DOHH2 (cell line): ENCODE results near the gene ST7.

Experiments
- H3F3A ChIP-seq: fragments of 200-600 bp; sonication (generic), shearing (Covaris generic); 2 replicates; pipeline ENCODE4 v1.6.0; 2016; ENCODE audit warnings: antibody characterized with exemption, mild to moderate bottlenecking; ENCODE audit not compliant: control insufficient read depth, insufficient read depth
- H3K27ac ChIP-seq: fragments of 200-600 bp; sonication (generic); 2 replicates; pipeline ENCODE4 v1.5.1; 2014; ENCODE audit warnings: low read depth, mild to moderate bottlenecking, low read length, moderate library complexity
- H3K27me3 ChIP-seq: fragments of 200-600 bp; sonication (generic); 2 replicates; pipeline ENCODE4 v1.6.1; 2014; ENCODE audit warnings: mild to moderate bottlenecking, low read length, mixed read lengths; ENCODE audit not compliant: control insufficient read depth
- H3K36me3 ChIP-seq: fragments of 200-600 bp; sonication (generic); 2 replicates; pipeline ENCODE4 v1.6.1; 2014; ENCODE audit warnings: mild to moderate bottlenecking, low read length, moderate library complexity, mixed read lengths; ENCODE audit not compliant: control insufficient read depth
- H3K4me1 ChIP-seq: fragments of 200-600 bp; sonication (generic); 2 replicates; pipeline ENCODE4 v1.6.1; 2014; ENCODE audit warnings: mild to moderate bottlenecking, low read length, mixed read lengths; ENCODE audit not compliant: control insufficient read depth
- H3K4me2 ChIP-seq: fragments of 200-600 bp; sonication (generic); 2 replicates; pipeline ENCODE4 v1.6.0; 2014; ENCODE audit warnings: mild to moderate bottlenecking, low read length, moderate library complexity
- H3K4me3 ChIP-seq: fragments of 200-600 bp; sonication (generic); 2 replicates; pipeline ENCODE4 v1.5.1; 2014; ENCODE audit warnings: mild to moderate bottlenecking, low read length, mixed read lengths
- H3K79me2 ChIP-seq: fragments of 200-600 bp; sonication (generic); 2 replicates; pipeline ENCODE4 v1.6.1; 2014; ENCODE audit warnings: mild to moderate bottlenecking, low read length, mixed read lengths; ENCODE audit not compliant: control insufficient read depth
- H3K9me2 ChIP-seq: fragments of 200-600 bp; sonication (generic); replicated peaks from 2 replicates; pipeline ENCODE4 v1.6.1; 2014; ENCODE audit warnings: mild to moderate bottlenecking, low read length, mixed read lengths; ENCODE audit not compliant: control insufficient read depth
- H3K9me3 ChIP-seq: fragments of 200-600 bp; sonication (generic); 2 replicates; pipeline ENCODE4 v1.6.1; 2014; ENCODE audit warnings: antibody characterized with exemption, low read length, mixed read lengths; ENCODE audit not compliant: control insufficient read depth, insufficient read depth
- H4K20me1 ChIP-seq: fragments of 200-600 bp; sonication (generic); 2 replicates; pipeline ENCODE4 v1.6.0; 2014; ENCODE audit warnings: low read depth, mild to moderate bottlenecking, antibody characterized with exemption, low read length, moderate library complexity; ENCODE audit not compliant: control insufficient read depth, insufficient read depth
- EZH2phosphoT487 ChIP-seq: fragments of 200-600 bp; sonication (generic); IDR thresholded peaks from 2 replicates; pipeline ENCODE4 v1.6.1; 2017; ENCODE audit warnings: borderline replicate concordance, mild to moderate bottlenecking, antibody characterized with exemption, low read length, moderate library complexity, mixed read lengths
- TF ChIP-seq, protein P1 (sequence below): fragments of 200-600 bp; sonication (generic); IDR thresholded peaks from one replicate; pipeline ENCODE4 v1.5.1; 2014; ENCODE audit warnings: antibody characterized with exemption, mild to moderate bottlenecking, low read depth, low read length; ENCODE audit not compliant: poor library complexity, severe bottlenecking

The ST7 gene

DNA sequence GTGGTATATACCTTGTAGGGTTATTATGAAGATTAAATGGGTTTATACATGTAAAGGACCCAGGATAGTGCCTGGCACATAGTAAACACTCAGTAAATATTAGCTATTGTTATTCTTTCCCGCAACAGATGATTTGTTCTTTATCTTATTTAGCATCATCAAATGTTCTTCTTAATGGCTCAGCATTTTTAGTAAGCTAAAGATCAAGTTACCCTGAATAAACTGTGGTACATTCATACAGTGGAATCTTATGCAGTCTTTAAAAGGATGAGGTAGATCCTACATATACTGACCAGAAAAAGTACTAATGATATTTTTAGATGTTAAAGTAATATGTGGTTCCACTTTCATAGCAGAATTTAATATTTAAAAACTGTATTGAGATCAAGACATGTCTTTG is 65.4 kb downstream of the ST7 start:
- H3K79me2 ChIP-seq = no peaks in the 10 kb centered on the region
- no peaks in the 10 kb centered on the region for H3K27me3 ChIP-seq

DNA sequence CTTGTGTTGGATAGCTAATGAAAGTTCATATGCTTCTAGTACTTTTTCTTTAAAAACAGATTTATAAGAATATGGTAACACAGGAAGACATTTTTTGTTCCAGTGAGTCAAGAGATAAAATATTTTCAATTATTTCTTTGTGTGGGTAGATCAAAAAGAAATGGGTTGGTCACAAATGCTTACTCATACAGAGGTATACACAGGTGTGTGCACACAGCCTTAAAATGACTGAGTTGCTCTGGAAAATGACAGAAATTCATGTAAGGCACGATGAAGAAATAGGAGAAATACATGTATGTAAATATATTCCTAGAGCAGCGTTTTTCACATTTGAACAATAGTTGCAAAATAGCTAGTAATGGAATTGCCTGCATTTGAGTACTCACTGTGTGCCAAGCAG is 66.0 kb downstream of the ST7 start:
- Histone ChIP-seq H3K4me3 (no peak overlapping the region), H3K9me3 (no peaks in the 10 kb centered on the region), H3K4me1 (no peaks in the 10 kb centered on the region), H3K36me3 (no peaks in the 10 kb centered on the region), H3K79me2 (no peaks in the 10 kb centered on the region), H3K27ac (no peak overlapping the region), H3F3A (no peaks in the 10 kb centered on the region), H3K4me2 (no peak overlapping the region), H4K20me1 (no peaks in the 10 kb centered on the region), H3K27me3 (no peaks in the 10 kb centered on the region), H3K9me2 (no peaks in the 10 kb centered on the region)
- TF ChIP-seq, protein P1, sequence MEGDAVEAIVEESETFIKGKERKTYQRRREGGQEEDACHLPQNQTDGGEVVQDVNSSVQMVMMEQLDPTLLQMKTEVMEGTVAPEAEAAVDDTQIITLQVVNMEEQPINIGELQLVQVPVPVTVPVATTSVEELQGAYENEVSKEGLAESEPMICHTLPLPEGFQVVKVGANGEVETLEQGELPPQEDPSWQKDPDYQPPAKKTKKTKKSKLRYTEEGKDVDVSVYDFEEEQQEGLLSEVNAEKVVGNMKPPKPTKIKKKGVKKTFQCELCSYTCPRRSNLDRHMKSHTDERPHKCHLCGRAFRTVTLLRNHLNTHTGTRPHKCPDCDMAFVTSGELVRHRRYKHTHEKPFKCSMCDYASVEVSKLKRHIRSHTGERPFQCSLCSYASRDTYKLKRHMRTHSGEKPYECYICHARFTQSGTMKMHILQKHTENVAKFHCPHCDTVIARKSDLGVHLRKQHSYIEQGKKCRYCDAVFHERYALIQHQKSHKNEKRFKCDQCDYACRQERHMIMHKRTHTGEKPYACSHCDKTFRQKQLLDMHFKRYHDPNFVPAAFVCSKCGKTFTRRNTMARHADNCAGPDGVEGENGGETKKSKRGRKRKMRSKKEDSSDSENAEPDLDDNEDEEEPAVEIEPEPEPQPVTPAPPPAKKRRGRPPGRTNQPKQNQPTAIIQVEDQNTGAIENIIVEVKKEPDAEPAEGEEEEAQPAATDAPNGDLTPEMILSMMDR = no peak
- no peak for TF ChIP-seq EZH2phosphoT487

More for the DNA sequence above, 65.4 kb downstream of the ST7 start:
- Histone ChIP-seq H3K4me3 (no peak overlapping the region), H4K20me1 (no peaks in the 10 kb centered on the region), H3K4me1 (no peaks in the 10 kb centered on the region), H3K9me2 (no peaks in the 10 kb centered on the region), H3K27ac (no peak overlapping the region), H3K36me3 (no peaks in the 10 kb centered on the region), H3K9me3 (no peaks in the 10 kb centered on the region), H3K4me2 (no peak overlapping the region), H3F3A (no peaks in the 10 kb centered on the region)
- TF ChIP-seq, protein P1 = no peak
- no peak for TF ChIP-seq EZH2phosphoT487

DNA sequence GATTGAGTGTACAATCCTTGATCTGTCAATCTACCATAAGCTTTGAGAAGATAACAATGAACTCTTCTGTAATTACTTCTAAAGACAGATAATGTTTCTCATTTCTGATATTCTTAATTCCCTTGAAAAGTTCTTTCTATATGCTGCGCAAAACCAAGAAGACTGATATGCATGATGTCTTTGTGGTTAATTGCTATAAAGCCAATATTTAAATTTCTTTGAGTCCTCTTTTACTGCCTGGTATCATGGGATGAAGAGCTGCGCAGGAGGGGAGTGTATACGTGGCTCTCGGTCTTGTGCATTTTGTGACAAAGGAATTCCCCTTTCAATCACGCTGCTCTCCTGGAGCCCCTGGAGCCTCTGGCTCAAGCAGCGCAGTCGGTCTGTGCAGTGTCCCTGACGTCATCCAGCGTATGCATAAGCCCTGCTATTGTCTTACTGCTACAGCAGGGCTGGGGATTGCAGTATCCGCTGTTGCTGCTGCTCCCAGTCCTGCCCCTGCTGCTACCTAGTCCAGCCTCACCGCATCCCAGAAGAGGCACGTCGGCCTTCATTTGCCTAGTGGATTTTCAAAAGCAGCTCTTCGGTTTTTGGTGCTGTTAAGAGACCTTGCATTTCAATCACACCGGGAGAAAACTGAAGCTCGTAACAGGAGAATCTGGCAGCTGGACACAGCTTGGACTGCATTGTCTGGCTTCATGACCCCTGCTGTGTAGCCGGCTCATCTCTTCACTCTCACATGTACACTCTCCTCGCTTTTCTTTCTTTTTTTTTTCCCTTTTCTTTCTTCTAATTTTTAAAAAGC is 66.7 kb downstream of the ST7 start:
- Histone ChIP-seq H3F3A (no peaks in the 10 kb centered on the region), H3K27ac (no peak overlapping the region), H3K9me3 (no peaks in the 10 kb centered on the region), H3K27me3 (no peaks in the 10 kb centered on the region), H3K36me3 (no peaks in the 10 kb centered on the region), H4K20me1 (no peaks in the 10 kb centered on the region), H3K4me3 (no peak overlapping the region), H3K4me2 (no peak overlapping the region), H3K9me2 (no peaks in the 10 kb centered on the region), H3K79me2 (no peaks in the 10 kb centered on the region), H3K4me1 (no peaks in the 10 kb centered on the region)
- TF ChIP-seq, protein P1 = no peak
- TF ChIP-seq EZH2phosphoT487 = no peak
